MCF 10A (cell line): ENCODE data around the gene KRTAP9-7. TPM values are rescaled to one million over a fixed set of nuclear protein-coding genes. Genes with fewer than 3 reads are reported as not detected.
"Not testable (repeated sequence)": the region's sequence is repeated elsewhere in the genome, so short reads cannot be mapped to it uniquely, and the experiment has no call there.

Source experiments
- BruUV-seq: library from RNA; stranded (reverse); fragments of 400-500 nt; replicated peaks from 2 replicates; lab custom pipeline; 2021; lab: Mats Ljungman, UMichigan
- CTCF ChIA-PET: fragments of 300-600 bp; sonication (Branson Sonifier 250); formaldehyde crosslinking; extraction: SDS; loops from one replicate; lab custom pipeline; 2021; ENCODE audit warnings: antibody characterized with exemption, inconsistent platforms; lab: Yijun Ruan, JAX
- POLR2A ChIA-PET: fragments of 300-600, 350-650 bp; sonication (Branson Sonifier 250); formaldehyde crosslinking; extraction: SDS; loops from one replicate; lab custom pipeline; 2020; ENCODE audit warnings: antibody characterized with exemption, inconsistent platforms; lab: Yijun Ruan, JAX
- DNase-seq: peaks from one replicate; pipeline ENCODE4 v3.0.0-alpha.2; 2018; ENCODE audit not compliant: unreplicated experiment
- H3K27ac Mint-ChIP-seq: one replicate; pipeline ENCODE4 v1.8.0; 2022; ENCODE audit warnings: mild to moderate bottlenecking, low read depth, mixed read lengths; ENCODE audit not compliant: unreplicated experiment
- H3K27me3 Mint-ChIP-seq: one replicate; pipeline ENCODE4 v1.8.0; 2022; ENCODE audit warnings: mixed read lengths; ENCODE audit not compliant: insufficient read depth, unreplicated experiment
- H3K36me3 Mint-ChIP-seq: one replicate; pipeline ENCODE4 v1.8.0; 2022; ENCODE audit warnings: mild to moderate bottlenecking, moderate library complexity, mixed read lengths; ENCODE audit not compliant: insufficient read depth, unreplicated experiment
- H3K4me1 Mint-ChIP-seq: one replicate; pipeline ENCODE4 v1.8.0; 2022; ENCODE audit warnings: mixed read lengths; ENCODE audit not compliant: insufficient read depth, unreplicated experiment
- H3K4me3 Mint-ChIP-seq: one replicate; pipeline ENCODE4 v1.8.0; 2022; ENCODE audit warnings: mild to moderate bottlenecking, moderate library complexity, mixed read lengths; ENCODE audit not compliant: unreplicated experiment
- H3K9me3 Mint-ChIP-seq: one replicate; pipeline ENCODE4 v1.8.0; 2022; ENCODE audit warnings: mixed read lengths; ENCODE audit not compliant: unreplicated experiment
- CTCF ChIP-seq: fragments of 200-600 bp; IDR thresholded peaks from one replicate; pipeline ENCODE4 v1.8.0; 2022; ENCODE audit warnings: antibody characterized with exemption, mild to moderate bottlenecking; ENCODE audit not compliant: unreplicated experiment
- intact Hi-C: fragments of 100-400 bp; cut with micrococcal nuclease; formaldehyde crosslinking; loops from 2 replicates; pipeline ENCODE4 v1.14.1; 2022
- total RNA-seq: library from RNA; stranded (reverse); gene quantifications from 2 replicates; pipeline ENCODE4 v1.2.3, GENCODE V29; 2022

The KRTAP9-7 gene
- total RNA-seq, 1 experiment from 2014 or later, result not detected

DNA sequence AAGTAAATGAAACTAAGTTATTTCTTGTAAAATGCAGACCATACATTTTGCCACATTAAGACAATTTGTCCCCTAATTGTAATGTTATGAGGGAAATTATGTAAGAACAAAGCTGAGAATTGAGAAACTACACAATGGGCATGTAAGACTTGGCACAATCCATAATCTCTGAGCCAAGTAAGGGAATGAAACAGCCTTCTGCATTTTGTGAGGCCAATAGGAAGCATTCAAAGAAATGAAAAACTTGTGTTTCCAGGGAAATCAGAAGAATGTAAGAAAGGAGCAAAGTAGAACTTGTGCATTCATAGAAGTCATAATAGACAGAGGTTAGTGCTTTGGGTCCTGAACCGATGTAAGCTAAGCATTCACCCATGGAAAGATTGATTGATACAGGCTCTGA lies 24.2 kb upstream of the KRTAP9-7 start:
- Mint-ChIP-seq H3K27me3 (peaks cover 91% of the 10 kb centered on the region), H3K27ac (no peak overlapping the region), H3K4me1 (no peaks in the 10 kb centered on the region), H3K9me3 (no peaks in the 10 kb centered on the region), H3K4me3 (no peak overlapping the region), H3K36me3 (no peaks in the 10 kb centered on the region)
- ChIA-PET POLR2A (no interaction called here), CTCF (interaction anchor here (0.6 kb wide), 1 partner anchor 43 kb away, joined by 6 read pairs; no protein-coding TSS in a partner anchor)
- intact Hi-C loops, result no loop called here
- no peak for DNase-seq
- TF ChIP-seq CTCF, result no peak
- BruUV-seq, result no TSS peak

GRCh38 chr17:41254861-41255260 lies 20.6 kb upstream of the KRTAP9-7 start:
- intact Hi-C loops, result no loop called here
- ChIA-PET CTCF (interaction anchor here (1.0 kb wide), 1 partner anchor 330 kb away, joined by 4 read pairs; no protein-coding TSS in a partner anchor), POLR2A (no interaction called here)
- Mint-ChIP-seq H3K4me1 (no peaks in the 10 kb centered on the region), H3K9me3 (no peaks in the 10 kb centered on the region), H3K27me3 (peaks cover 100% of the 10 kb centered on the region), H3K27ac (no peak overlapping the region), H3K4me3 (no peak overlapping the region), H3K36me3 (no peaks in the 10 kb centered on the region)
- TF ChIP-seq CTCF, result no peak
- no peak for DNase-seq
- no TSS peak for BruUV-seq

GRCh38 chr17:41255381-41256290 lies 19.9 kb upstream of the KRTAP9-7 start, which contains the start of gene KRTAP9-9:
Gene KRTAP9-9, plus strand, starts transcription at chr17:41255384.
- H3K36me3 Mint-ChIP-seq, H3K4me3 Mint-ChIP-seq, H3K27ac Mint-ChIP-seq, H3K9me3 Mint-ChIP-seq, BruUV-seq, DNase-seq, POLR2A ChIA-PET, H3K4me1 Mint-ChIP-seq, intact Hi-C loops: not testable (repeated sequence)
- CTCF ChIA-PET, result interaction anchor here (1.0 kb wide), 1 partner anchor 329 kb away, joined by 4 read pairs; no protein-coding TSS in a partner anchor
- peaks cover 100% of the 10 kb centered on the region for H3K27me3 Mint-ChIP-seq

DNA sequence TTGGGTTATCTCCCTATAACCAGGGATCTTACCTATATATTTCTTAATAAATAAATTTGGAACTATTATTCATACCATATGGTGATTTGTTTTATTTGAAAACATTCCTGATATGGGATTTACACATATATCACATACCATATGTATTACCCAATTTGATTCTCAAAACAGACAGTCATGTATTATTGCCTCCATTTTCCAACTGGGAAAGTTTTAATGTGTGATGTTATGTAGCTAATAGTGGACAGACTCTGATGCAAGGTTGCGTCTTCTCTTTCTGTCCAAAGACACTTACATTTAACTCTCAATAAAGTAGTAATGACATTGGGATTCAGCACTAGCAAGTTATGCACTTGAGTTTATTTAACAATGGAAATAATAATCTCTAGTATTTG lies 19.2 kb upstream of the KRTAP9-7 start:
- POLR2A ChIA-PET, result no interaction called here
- no peaks in the 10 kb centered on the region for H3K4me1 Mint-ChIP-seq

More for the DNA sequence above, 19.2 kb upstream of the KRTAP9-7 start:
- Mint-ChIP-seq H3K9me3 (no peaks in the 10 kb centered on the region), H3K4me3 (no peak overlapping the region), H3K27ac (no peak overlapping the region), H3K27me3 (peaks cover 100% of the 10 kb centered on the region), H3K36me3 (no peaks in the 10 kb centered on the region)
- no peak for TF ChIP-seq CTCF
- CTCF ChIA-PET, result no interaction called here
- intact Hi-C loops, result no loop called here
- BruUV-seq, result no TSS peak
- no peak for DNase-seq
